ENCODE results near the gene ITGB1BP2.
"Not testable (repeated sequence)": the region's sequence is repeated elsewhere in the genome, so short reads cannot be mapped to it uniquely, and the experiment has no call there.

DNA sequence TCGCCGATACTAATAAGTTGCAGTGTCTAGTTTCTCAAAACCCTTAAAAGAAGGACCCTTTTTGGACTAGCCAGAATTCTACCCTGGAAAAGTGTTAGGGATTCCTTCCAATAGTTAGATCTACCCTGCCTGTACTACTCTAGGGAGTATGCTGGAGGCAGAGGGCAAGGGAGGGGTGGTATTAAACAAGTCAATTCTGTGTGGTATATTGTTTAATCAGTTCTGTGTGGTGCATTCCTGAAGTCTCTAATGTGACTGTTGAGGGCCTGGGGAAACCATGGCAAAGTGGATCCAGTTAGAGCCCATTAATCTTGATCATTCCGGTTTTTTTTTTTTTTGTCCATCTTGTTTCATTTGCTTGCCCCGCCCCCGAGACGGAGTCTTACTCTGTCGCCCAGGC is 1.5 kb upstream of the ITGB1BP2 start:
- TF ChIP-seq, protein P1, sequence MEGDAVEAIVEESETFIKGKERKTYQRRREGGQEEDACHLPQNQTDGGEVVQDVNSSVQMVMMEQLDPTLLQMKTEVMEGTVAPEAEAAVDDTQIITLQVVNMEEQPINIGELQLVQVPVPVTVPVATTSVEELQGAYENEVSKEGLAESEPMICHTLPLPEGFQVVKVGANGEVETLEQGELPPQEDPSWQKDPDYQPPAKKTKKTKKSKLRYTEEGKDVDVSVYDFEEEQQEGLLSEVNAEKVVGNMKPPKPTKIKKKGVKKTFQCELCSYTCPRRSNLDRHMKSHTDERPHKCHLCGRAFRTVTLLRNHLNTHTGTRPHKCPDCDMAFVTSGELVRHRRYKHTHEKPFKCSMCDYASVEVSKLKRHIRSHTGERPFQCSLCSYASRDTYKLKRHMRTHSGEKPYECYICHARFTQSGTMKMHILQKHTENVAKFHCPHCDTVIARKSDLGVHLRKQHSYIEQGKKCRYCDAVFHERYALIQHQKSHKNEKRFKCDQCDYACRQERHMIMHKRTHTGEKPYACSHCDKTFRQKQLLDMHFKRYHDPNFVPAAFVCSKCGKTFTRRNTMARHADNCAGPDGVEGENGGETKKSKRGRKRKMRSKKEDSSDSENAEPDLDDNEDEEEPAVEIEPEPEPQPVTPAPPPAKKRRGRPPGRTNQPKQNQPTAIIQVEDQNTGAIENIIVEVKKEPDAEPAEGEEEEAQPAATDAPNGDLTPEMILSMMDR (conservative IDR thresholded peaks at IDR 0.05; ENCODE audit: low read length): not testable (repeated sequence)
- TF ChIP-seq EZH2phosphoT487 (IDR thresholded peaks at IDR 0.05; ENCODE audit: borderline replicate concordance, low read depth, low read length): not testable (repeated sequence)

All from OCI-LY7 (cell line).